ENCODE data around the gene IGSF9B. TPM values are rescaled to one million over a fixed set of nuclear protein-coding genes. Genes with fewer than 3 reads are reported as not detected.

The IGSF9B gene
- total and polyA plus RNA-seq, 3 experiments from 2014 or later, result 1.4 to 15.2 (median 12.2) TPM

DNA sequence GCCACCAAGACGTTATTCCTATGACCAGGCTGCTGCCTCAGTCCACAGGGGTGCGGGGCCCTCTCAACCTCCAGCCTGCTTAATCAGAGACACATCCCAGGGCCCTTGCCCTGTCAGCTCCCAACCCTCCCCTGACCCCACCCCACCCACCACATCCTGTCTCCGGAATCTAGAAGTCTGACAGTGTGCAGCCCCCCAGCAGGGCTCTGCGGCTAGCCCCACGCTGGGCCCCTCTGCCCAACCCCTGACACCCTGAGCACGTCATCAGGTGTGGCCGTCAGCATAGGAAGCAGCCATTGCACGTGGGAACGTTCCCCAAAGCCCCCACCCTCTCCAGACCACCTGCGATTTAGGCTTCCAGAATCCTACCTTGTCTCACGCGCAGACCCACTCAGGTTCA is 34.3 kb upstream of the IGSF9B start:
- Histone ChIP-seq H3K27ac (ENCODE audit: low read depth, low read length) (no peak overlapping the region), H3K9me3 (ENCODE audit: low read length) (no peaks in the 10 kb centered on the region), H3K4me1 (ENCODE audit: insufficient read depth, low read length) (no peaks in the 10 kb centered on the region), H3K27me3 (ENCODE audit: insufficient read depth, low read length, poor library complexity, severe bottlenecking) (no peaks in the 10 kb centered on the region), H3K36me3 (ENCODE audit: insufficient read depth, low read length) (no peaks in the 10 kb centered on the region), H3K4me3 (ENCODE audit: low read length) (no peak overlapping the region)
- H3K9me3 Mint-ChIP-seq, result peaks cover 0 to 2% (median 0%) of the 10 kb centered on the region in 5 donors
- H3K27ac Mint-ChIP-seq, result no peak overlapping the region
- H3K4me3 Mint-ChIP-seq, result no peak overlapping the region
- peaks cover 3 to 20% of the 10 kb centered on the region in 2 donors for H3K27me3 Mint-ChIP-seq
- DNase-seq, result peak in 1 of 5 donors; percentile 22
- CTCF ChIA-PET, result no interaction called here
- H3K36me3 Mint-ChIP-seq, result no peaks in the 10 kb centered on the region
- H3K4me1 Mint-ChIP-seq, result peaks cover 6 to 14% (median 12%) of the 10 kb centered on the region in 3 donors
- POLR2A ChIA-PET, result no interaction called here

DNA sequence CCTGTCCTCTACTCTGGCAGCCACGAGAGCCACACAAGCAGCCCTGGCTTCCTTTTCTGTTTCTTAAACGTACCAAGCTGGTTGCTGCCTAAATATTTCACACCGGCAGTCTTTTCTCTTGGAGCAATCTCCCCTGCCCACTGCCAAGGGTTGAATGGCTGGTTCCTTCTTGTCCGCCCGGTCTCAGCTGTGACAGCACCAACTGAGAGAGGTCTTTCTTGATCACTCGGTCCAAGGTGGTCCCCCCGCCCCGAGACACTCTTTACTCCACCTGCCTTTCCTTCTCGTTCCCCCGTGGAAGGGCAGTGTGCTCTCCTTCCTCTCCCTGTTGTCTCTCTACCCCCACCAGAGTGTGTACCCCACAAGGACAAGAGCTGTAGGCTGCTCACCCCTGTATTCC is 33.7 kb upstream of the IGSF9B start:
- Mint-ChIP-seq H3K9me3 (peaks cover 0 to under 1% (median 0%) of the 10 kb centered on the region in 5 donors), H3K4me3 (no peak overlapping the region), H3K27ac (peak overlapping the region in 1 of 8 donors; percentile 44), H3K4me1 (peaks cover 6 to 14% (median 12%) of the 10 kb centered on the region in 3 donors), H3K27me3 (peaks cover 3 to 20% of the 10 kb centered on the region in 2 donors), H3K36me3 (no peaks in the 10 kb centered on the region)
- no peak overlapping the region for H3K4me3 ChIP-seq (ENCODE audit: low read length)
- no peaks in the 10 kb centered on the region for H3K4me1 ChIP-seq (ENCODE audit: insufficient read depth, low read length)
- ChIA-PET CTCF (no interaction called here), POLR2A (no interaction called here)
- no peaks in the 10 kb centered on the region for H3K27me3 ChIP-seq (ENCODE audit: insufficient read depth, low read length, poor library complexity, severe bottlenecking)
- DNase-seq, result no peak
- H3K9me3 ChIP-seq (ENCODE audit: low read length), result no peaks in the 10 kb centered on the region
- H3K36me3 ChIP-seq (ENCODE audit: insufficient read depth, low read length), result no peaks in the 10 kb centered on the region
- H3K27ac ChIP-seq (ENCODE audit: low read depth, low read length), result no peak overlapping the region

DNA sequence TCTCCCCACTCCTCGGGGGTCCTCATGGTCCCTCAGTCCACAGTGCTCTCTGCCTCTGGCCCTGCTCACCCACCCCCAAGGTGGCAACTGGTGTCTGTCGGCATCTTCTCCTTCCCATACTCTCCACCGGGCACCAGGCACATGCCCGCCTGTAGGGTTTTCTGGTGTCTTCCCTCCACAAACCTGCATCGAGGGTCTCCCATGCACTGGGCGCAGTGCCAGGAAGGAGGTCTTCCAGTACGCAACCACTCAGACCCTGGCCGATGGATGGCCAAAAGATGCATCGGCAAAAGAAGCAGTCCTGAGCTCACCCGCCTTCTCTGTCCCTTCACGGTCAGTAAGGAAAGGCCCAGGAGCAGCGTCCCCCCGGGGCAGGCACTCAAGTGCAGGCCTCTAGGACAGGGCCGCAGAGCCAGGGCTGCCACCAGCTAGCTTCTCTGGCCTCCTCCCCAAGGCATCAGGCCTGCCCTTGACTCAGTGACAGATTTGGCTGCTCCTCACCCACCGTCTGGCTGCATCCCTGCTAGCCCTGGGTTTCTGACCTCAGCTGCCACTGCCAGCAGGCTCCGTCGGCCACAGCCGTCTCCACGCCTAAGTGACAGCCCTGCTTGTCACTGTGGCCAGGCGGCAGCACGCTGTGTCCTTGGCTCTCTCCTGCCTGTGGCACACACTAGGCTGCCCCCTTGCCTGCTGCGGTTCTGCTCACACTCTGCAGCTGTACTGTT is 32.1 kb upstream of the IGSF9B start:
- Histone ChIP-seq H3K27me3 (ENCODE audit: insufficient read depth, low read length, poor library complexity, severe bottlenecking) (no peaks in the 10 kb centered on the region), H3K36me3 (ENCODE audit: insufficient read depth, low read length) (no peaks in the 10 kb centered on the region), H3K27ac (ENCODE audit: low read depth, low read length) (no peak overlapping the region), H3K4me1 (ENCODE audit: insufficient read depth, low read length) (no peaks in the 10 kb centered on the region), H3K9me3 (ENCODE audit: low read length) (no peaks in the 10 kb centered on the region), H3K4me3 (ENCODE audit: low read length) (no peak overlapping the region)
- Mint-ChIP-seq H3K36me3 (no peaks in the 10 kb centered on the region), H3K9me3 (no peaks in the 10 kb centered on the region), H3K27ac (peak overlapping the region in 1 of 8 donors; percentile 26), H3K27me3 (peaks cover 3 to 15% of the 10 kb centered on the region in 2 donors), H3K4me3 (no peak overlapping the region), H3K4me1 (peaks cover 2 to 9% (median 6%) of the 10 kb centered on the region in 3 donors)
- DNase-seq, result no peak
- ChIA-PET POLR2A (no interaction called here), CTCF (no interaction called here)

DNA sequence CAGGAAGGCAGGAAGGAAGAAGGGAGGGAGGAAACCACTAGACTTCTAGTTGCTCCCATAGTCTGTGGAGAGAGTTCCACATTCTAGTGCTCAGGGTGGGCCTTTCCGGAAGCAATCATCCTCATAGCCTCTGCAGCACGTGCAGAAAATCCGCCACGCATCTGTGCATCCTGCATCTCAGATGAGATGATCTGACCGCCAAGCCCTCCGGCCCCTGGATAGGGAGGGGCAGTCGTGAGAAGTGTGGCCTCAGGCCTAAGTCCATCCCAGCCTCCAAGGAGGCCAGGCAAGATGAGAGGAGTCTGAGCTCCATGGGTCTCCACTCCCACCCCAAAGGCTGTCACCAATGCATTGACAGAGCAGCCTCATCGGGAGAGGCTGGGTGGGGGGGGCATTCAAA is 30.4 kb upstream of the IGSF9B start:
- no peaks in the 10 kb centered on the region for H3K27me3 ChIP-seq (ENCODE audit: insufficient read depth, low read length, poor library complexity, severe bottlenecking)
- no peaks in the 10 kb centered on the region for H3K36me3 ChIP-seq (ENCODE audit: insufficient read depth, low read length)
- Mint-ChIP-seq H3K27me3 (peaks cover 3 to 23% of the 10 kb centered on the region in 2 donors), H3K4me1 (peaks cover 2 to 9% (median 6%) of the 10 kb centered on the region in 3 donors), H3K9me3 (no peaks in the 10 kb centered on the region), H3K4me3 (no peak overlapping the region), H3K27ac (peak overlapping the region in 1 of 8 donors; percentile 15), H3K36me3 (no peaks in the 10 kb centered on the region)
- H3K4me3 ChIP-seq (ENCODE audit: low read length), result no peak overlapping the region
- CTCF ChIA-PET, result interaction anchor here (0.6 to 1.4 kb wide), 2 partner anchors 9 to 63 kb away, joined by 3 read pairs; no protein-coding TSS in a partner anchor
- H3K27ac ChIP-seq (ENCODE audit: low read depth, low read length), result no peak overlapping the region
- H3K9me3 ChIP-seq (ENCODE audit: low read length), result no peaks in the 10 kb centered on the region
- no peaks in the 10 kb centered on the region for H3K4me1 ChIP-seq (ENCODE audit: insufficient read depth, low read length)
- POLR2A ChIA-PET, result no interaction called here
- DNase-seq, result no peak

DNA sequence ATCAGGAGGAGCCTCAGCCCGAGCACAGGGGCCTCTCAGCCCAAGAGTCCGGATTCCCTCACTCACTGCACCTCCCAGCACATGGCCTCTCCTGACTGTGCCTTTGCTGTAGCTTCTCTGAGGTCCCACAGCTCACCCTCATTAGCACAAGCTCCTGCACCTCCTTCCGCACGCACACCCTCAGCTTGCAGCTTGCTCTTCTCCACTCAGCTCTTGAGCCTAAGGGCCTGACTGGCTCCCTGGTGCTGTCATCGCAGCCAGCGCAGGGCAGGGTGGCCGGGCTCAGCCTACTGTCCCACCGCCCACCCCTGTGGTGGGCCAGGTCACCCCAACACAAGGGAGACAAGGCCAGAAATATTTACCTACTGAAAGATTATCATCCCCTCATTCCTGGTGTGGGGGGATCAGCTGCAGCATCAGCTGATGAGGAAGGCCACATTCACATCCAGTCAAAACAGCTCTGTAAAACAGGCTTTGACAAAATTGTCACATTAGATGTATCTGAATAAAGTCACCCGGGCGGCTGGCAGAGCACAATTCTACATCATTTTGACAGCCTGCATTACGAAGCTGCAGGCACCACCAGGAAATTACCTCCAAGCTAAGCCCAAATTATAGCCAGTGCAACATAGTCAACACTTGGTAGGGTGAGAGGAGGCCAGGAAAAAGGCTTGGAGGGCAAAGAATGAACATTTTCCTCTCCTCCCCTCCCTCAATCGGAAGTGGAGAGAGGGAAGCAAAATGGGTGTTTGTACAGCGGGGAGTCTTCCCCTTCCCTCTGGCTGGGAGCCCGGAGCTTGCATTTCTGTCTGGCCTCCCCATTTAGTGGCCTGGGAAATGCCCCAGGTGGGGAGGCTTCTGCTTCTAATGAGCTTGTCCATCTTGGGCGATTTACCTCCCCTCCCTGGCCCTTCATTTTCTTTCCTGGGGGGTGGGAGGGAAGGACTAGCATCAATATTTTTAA is 29.5 kb upstream of the IGSF9B start:
- Histone ChIP-seq H3K4me3 (ENCODE audit: low read length) (no peak overlapping the region), H3K36me3 (ENCODE audit: insufficient read depth, low read length) (no peaks in the 10 kb centered on the region), H3K27ac (ENCODE audit: low read depth, low read length) (no peak overlapping the region), H3K9me3 (ENCODE audit: low read length) (no peaks in the 10 kb centered on the region), H3K4me1 (ENCODE audit: insufficient read depth, low read length) (no peaks in the 10 kb centered on the region), H3K27me3 (ENCODE audit: insufficient read depth, low read length, poor library complexity, severe bottlenecking) (no peaks in the 10 kb centered on the region)
- ChIA-PET CTCF (interaction anchor here (0.6 to 1.4 kb wide), 2 partner anchors 8 to 64 kb away, joined by 3 read pairs; no protein-coding TSS in a partner anchor), POLR2A (no interaction called here)
- Mint-ChIP-seq H3K9me3 (no peaks in the 10 kb centered on the region), H3K4me3 (no peak overlapping the region), H3K4me1 (peaks cover 0 to 6% (median 5%) of the 10 kb centered on the region in 3 donors), H3K27me3 (peaks cover 3 to 15% of the 10 kb centered on the region in 2 donors), H3K36me3 (no peaks in the 10 kb centered on the region), H3K27ac (no peak overlapping the region)
- no peak for DNase-seq

DNA sequence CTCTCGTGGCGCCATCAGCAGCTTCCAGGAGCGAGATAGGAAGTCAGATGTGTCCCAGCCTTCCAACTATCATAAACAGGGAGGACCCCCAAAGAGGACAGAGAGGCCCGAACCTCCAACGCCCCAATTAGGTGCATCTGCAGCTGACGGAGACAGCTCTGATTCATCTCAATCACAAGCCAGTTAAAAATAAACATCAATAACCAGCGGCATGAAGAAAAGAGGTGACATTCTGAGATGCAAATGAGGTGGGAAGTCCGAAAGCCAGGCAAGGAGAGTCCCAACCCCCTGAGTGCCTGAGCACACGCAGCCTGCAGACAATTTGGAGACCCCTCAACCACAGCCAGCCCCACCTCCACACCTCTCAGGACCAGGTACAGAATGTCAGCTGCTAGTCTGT is 28.1 kb upstream of the IGSF9B start:
- Mint-ChIP-seq H3K36me3 (no peaks in the 10 kb centered on the region), H3K27ac (no peak overlapping the region), H3K4me3 (no peak overlapping the region), H3K9me3 (no peaks in the 10 kb centered on the region), H3K27me3 (peaks cover 3 to 8% of the 10 kb centered on the region in 2 donors), H3K4me1 (no peaks in the 10 kb centered on the region)
- Histone ChIP-seq H3K9me3 (ENCODE audit: low read length) (no peaks in the 10 kb centered on the region), H3K36me3 (ENCODE audit: insufficient read depth, low read length) (no peaks in the 10 kb centered on the region), H3K4me1 (ENCODE audit: insufficient read depth, low read length) (no peaks in the 10 kb centered on the region), H3K27ac (ENCODE audit: low read depth, low read length) (no peak overlapping the region), H3K27me3 (ENCODE audit: insufficient read depth, low read length, poor library complexity, severe bottlenecking) (no peaks in the 10 kb centered on the region), H3K4me3 (ENCODE audit: low read length) (no peak overlapping the region)
- POLR2A ChIA-PET, result interaction anchor here (0.6 kb wide), 1 partner anchor 19 kb away, joined by 3 read pairs; no protein-coding TSS in a partner anchor
- no peak for DNase-seq
- CTCF ChIA-PET, result interaction anchor here (0.7 kb wide), 1 partner anchor 57 kb away, joined by 3 read pairs; no protein-coding TSS in a partner anchor

DNA sequence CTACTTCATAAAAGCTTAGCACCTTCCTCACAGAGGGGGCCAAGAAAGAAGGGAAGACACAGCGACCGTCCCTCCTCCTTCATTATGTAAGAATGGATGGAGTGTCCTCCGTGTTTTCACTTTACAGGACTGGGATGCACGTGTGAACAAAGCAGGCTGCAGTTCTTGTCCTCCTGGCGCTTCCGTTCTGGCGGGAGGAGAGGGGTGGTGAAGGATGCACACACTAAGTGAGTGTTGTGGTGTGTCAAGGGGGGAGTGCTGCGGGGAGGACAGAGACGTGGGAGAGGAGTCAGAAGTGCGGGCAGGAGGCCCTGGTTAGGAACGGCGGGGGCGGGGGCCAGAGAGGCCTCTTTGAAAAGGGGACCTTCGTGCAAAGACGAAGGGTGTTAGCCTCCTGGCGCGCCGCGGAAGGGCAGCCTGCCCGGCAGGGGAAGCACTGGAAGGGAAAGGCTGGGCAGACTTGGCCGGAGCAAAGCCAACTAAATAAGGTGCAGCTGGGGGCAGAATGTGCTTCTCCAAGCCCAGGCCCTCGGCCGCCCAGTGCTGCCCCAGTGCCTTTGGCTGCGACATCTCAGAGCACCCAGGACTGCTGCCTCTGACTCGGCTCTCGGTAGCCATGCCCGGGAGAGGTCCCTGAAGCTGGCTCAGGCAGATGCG is 27.0 kb upstream of the IGSF9B start:
- POLR2A ChIA-PET, result no interaction called here
- H3K4me3 ChIP-seq (ENCODE audit: low read length), result no peak overlapping the region
- no peaks in the 10 kb centered on the region for H3K9me3 Mint-ChIP-seq
- CTCF ChIA-PET, result no interaction called here
- no peaks in the 10 kb centered on the region for H3K4me1 Mint-ChIP-seq
- no peaks in the 10 kb centered on the region for H3K36me3 ChIP-seq (ENCODE audit: insufficient read depth, low read length)
- H3K4me3 Mint-ChIP-seq, result no peak overlapping the region
- no peak for DNase-seq
- H3K27me3 Mint-ChIP-seq, result peaks cover 3 to 8% of the 10 kb centered on the region in 2 donors
- no peaks in the 10 kb centered on the region for H3K9me3 ChIP-seq (ENCODE audit: low read length)
- H3K36me3 Mint-ChIP-seq, result no peaks in the 10 kb centered on the region
- no peaks in the 10 kb centered on the region for H3K27me3 ChIP-seq (ENCODE audit: insufficient read depth, low read length, poor library complexity, severe bottlenecking)
- no peak overlapping the region for H3K27ac ChIP-seq (ENCODE audit: low read depth, low read length)
- H3K4me1 ChIP-seq (ENCODE audit: insufficient read depth, low read length), result no peaks in the 10 kb centered on the region
- peak overlapping the region in 1 of 8 donors; percentile 81 for H3K27ac Mint-ChIP-seq

All from CD8-positive, alpha-beta memory T cell (primary cell).